ENCODE data around the gene KIF16B. TPM values are rescaled to one million over a fixed set of nuclear protein-coding genes. Genes with fewer than 3 reads are reported as not detected.

The KIF16B gene
- total and polyA plus RNA-seq, 2 of the 13 experiments (the other 11 are each of a cell fraction or from before 2014, with no cell fraction given) = 6.9 to 18.0 TPM

- TF ChIP-seq, protein P1, sequence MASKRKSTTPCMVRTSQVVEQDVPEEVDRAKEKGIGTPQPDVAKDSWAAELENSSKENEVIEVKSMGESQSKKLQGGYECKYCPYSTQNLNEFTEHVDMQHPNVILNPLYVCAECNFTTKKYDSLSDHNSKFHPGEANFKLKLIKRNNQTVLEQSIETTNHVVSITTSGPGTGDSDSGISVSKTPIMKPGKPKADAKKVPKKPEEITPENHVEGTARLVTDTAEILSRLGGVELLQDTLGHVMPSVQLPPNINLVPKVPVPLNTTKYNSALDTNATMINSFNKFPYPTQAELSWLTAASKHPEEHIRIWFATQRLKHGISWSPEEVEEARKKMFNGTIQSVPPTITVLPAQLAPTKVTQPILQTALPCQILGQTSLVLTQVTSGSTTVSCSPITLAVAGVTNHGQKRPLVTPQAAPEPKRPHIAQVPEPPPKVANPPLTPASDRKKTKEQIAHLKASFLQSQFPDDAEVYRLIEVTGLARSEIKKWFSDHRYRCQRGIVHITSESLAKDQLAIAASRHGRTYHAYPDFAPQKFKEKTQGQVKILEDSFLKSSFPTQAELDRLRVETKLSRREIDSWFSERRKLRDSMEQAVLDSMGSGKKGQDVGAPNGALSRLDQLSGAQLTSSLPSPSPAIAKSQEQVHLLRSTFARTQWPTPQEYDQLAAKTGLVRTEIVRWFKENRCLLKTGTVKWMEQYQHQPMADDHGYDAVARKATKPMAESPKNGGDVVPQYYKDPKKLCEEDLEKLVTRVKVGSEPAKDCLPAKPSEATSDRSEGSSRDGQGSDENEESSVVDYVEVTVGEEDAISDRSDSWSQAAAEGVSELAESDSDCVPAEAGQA (IDR thresholded peaks at IDR 0.05; ENCODE audit: low read depth) = no peak
- TF ChIP-seq, protein P1 (CRISPR knock-in tag; IDR thresholded peaks at IDR 0.05; ENCODE audit: borderline replicate concordance) = no peak
- TF ChIP-seq GATAD1 (CRISPR knock-in tag; IDR thresholded peaks at IDR 0.05) = 0 out of 2 replicates have a peak, but pooled peaks have one; percentile 11
- no peak for TF ChIP-seq TERF1 (CRISPR knock-in tag; IDR thresholded peaks at IDR 0.05)
- TF ChIP-seq, protein P2, sequence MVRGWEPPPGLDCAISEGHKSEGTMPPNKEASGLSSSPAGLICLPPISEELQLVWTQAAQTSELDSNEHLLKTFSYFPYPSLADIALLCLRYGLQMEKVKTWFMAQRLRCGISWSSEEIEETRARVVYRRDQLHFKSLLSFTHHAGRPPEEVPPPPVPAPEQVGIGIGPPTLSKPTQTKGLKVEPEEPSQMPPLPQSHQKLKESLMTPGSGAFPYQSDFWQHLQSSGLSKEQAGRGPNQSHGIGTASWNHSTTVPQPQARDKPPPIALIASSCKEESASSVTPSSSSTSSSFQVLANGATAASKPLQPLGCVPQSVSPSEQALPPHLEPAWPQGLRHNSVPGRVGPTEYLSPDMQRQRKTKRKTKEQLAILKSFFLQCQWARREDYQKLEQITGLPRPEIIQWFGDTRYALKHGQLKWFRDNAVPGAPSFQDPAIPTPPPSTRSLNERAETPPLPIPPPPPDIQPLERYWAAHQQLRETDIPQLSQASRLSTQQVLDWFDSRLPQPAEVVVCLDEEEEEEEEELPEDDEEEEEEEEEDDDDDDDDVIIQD (CRISPR knock-in tag; IDR thresholded peaks at IDR 0.05; ENCODE audit: low read depth) = peak; percentile 52; the same call in 1 of the 2 replicates
- TF ChIP-seq CHD2 (IDR thresholded peaks at IDR 0.05; ENCODE audit: low read depth, low read length) = peak; percentile 79; the same call in 1 of the 2 replicates
- TF ChIP-seq ZNF644 (CRISPR knock-in tag; IDR thresholded peaks at IDR 0.05; ENCODE audit: low read depth) = peak; percentile 26; the same call in 1 of the 2 replicates
- peak; percentile 88 for TF ChIP-seq ZMYM4 (CRISPR knock-in tag; IDR thresholded peaks at IDR 0.05)
- peak; percentile 50 for TF ChIP-seq RAD21 (CRISPR knock-in tag; IDR thresholded peaks at IDR 0.05)
- TF ChIP-seq NAIF1 (CRISPR knock-in tag; IDR thresholded peaks at IDR 0.05; ENCODE audit: borderline replicate concordance) = no peak
- no peak for TF ChIP-seq ZNF337 (CRISPR knock-in tag; IDR thresholded peaks at IDR 0.05; ENCODE audit: borderline replicate concordance, low read depth)
- TF ChIP-seq DNMT3B (CRISPR knock-in tag; conservative IDR thresholded peaks at IDR 0.05) = no peak
- TF ChIP-seq ZNF446 (CRISPR knock-in tag; IDR thresholded peaks at IDR 0.05) = no peak
- 0 out of 2 replicates have a peak, but pooled peaks have one; percentile 20 for TF ChIP-seq MIXL1 (CRISPR knock-in tag; IDR thresholded peaks at IDR 0.05)
- TF ChIP-seq KDM5B (CRISPR knock-in tag; IDR thresholded peaks at IDR 0.05; ENCODE audit: borderline replicate concordance) = no peak
- TF ChIP-seq, protein P3, sequence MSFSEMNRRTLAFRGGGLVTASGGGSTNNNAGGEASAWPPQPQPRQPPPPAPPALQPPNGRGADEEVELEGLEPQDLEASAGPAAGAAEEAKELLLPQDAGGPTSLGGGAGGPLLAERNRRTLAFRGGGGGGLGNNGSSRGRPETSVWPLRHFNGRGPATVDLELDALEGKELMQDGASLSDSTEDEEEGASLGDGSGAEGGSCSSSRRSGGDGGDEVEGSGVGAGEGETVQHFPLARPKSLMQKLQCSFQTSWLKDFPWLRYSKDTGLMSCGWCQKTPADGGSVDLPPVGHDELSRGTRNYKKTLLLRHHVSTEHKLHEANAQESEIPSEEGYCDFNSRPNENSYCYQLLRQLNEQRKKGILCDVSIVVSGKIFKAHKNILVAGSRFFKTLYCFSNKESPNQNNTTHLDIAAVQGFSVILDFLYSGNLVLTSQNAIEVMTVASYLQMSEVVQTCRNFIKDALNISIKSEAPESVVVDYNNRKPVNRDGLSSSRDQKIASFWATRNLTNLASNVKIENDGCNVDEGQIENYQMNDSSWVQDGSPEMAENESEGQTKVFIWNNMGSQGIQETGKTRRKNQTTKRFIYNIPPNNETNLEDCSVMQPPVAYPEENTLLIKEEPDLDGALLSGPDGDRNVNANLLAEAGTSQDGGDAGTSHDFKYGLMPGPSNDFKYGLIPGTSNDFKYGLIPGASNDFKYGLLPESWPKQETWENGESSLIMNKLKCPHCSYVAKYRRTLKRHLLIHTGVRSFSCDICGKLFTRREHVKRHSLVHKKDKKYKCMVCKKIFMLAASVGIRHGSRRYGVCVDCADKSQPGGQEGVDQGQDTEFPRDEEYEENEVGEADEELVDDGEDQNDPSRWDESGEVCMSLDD (CRISPR knock-in tag; IDR thresholded peaks at IDR 0.05; ENCODE audit: borderline replicate concordance) = no peak
- TF ChIP-seq HOXA3 (CRISPR knock-in tag; IDR thresholded peaks at IDR 0.05) = no peak
- TF ChIP-seq ZFY (CRISPR knock-in tag; IDR thresholded peaks at IDR 0.05) = peak; percentile 23; the same call in 1 of the 2 replicates
- TF ChIP-seq ZNF546 (CRISPR knock-in tag; conservative IDR thresholded peaks at IDR 0.05) = no peak
These were observed 139.1 kb downstream of the KIF16B start (continued) for GRCh38 chr20:16434062-16434664.
